ENCODE data around the gene KLHL9. TPM values are rescaled to one million over a fixed set of nuclear protein-coding genes. Genes with fewer than 3 reads are reported as not detected.

KLHL9 gene
- total RNA-seq, 1 donor, result 38.4 TPM

GRCh38 chr9:21289848-21290247 lies 45.4 kb downstream of the KLHL9 start:
- Histone ChIP-seq H3K9me3 (ENCODE audit: low read depth, low read length) (no peaks in the 10 kb centered on the region), H3K27me3 (ENCODE audit: insufficient read depth, low read length) (peaks cover 16% of the 10 kb centered on the region), H3K4me1 (ENCODE audit: insufficient read depth, low read length) (no peaks in the 10 kb centered on the region), H4K20me1 (ENCODE audit: insufficient read depth, low read length) (no peaks in the 10 kb centered on the region), H3K79me2 (ENCODE audit: insufficient read depth, low read length) (no peaks in the 10 kb centered on the region), H3K36me3 (ENCODE audit: insufficient read depth, low read length) (no peaks in the 10 kb centered on the region), H2AFZ (ENCODE audit: low read length) (no peak overlapping the region), H3K4me3 (ENCODE audit: insufficient read depth, low read length) (no peak overlapping the region), H3K4me2 (ENCODE audit: insufficient read depth, low read length) (no peak overlapping the region), H3K27ac (ENCODE audit: low read depth, low read length) (no peak overlapping the region)
- TF ChIP-seq CTCF (IDR thresholded peaks at IDR 0.05; ENCODE audit: extremely low read depth, low read depth, low read length), result no peak
- DNase-seq (ENCODE audit: insufficient read length, low spot score, missing footprints), result no peak

- no peak for TF ChIP-seq CTCF (IDR thresholded peaks at IDR 0.05; ENCODE audit: extremely low read depth, low read depth, low read length)
- H2AFZ ChIP-seq (ENCODE audit: low read length), result no peak overlapping the region
- H3K4me1 ChIP-seq (ENCODE audit: insufficient read depth, low read length), result no peaks in the 10 kb centered on the region
- H3K36me3 ChIP-seq (ENCODE audit: insufficient read depth, low read length), result no peaks in the 10 kb centered on the region
- peaks cover 11% of the 10 kb centered on the region for H3K27me3 ChIP-seq (ENCODE audit: insufficient read depth, low read length)
- H3K9me3 ChIP-seq (ENCODE audit: low read depth, low read length), result no peaks in the 10 kb centered on the region
- H4K20me1 ChIP-seq (ENCODE audit: insufficient read depth, low read length), result no peaks in the 10 kb centered on the region
- no peak overlapping the region for H3K4me2 ChIP-seq (ENCODE audit: insufficient read depth, low read length)
- no peak overlapping the region for H3K4me3 ChIP-seq (ENCODE audit: insufficient read depth, low read length)
- no peak overlapping the region for H3K27ac ChIP-seq (ENCODE audit: low read depth, low read length)
- DNase-seq (ENCODE audit: insufficient read length, low spot score, missing footprints), result no peak
- no peaks in the 10 kb centered on the region for H3K79me2 ChIP-seq (ENCODE audit: insufficient read depth, low read length)
Observed at GRCh38 chr9:21287280-21287679, 47.9 kb downstream of the KLHL9 start.

GRCh38 chr9:21286659-21287058 lies 48.5 kb downstream of the KLHL9 start:
- H3K27ac ChIP-seq (ENCODE audit: low read depth, low read length), result no peak overlapping the region
- no peak for TF ChIP-seq CTCF (IDR thresholded peaks at IDR 0.05; ENCODE audit: extremely low read depth, low read depth, low read length)
- H3K4me2 ChIP-seq (ENCODE audit: insufficient read depth, low read length), result no peak overlapping the region
- H3K4me3 ChIP-seq (ENCODE audit: insufficient read depth, low read length), result no peak overlapping the region
- H3K79me2 ChIP-seq (ENCODE audit: insufficient read depth, low read length), result no peaks in the 10 kb centered on the region
- DNase-seq (ENCODE audit: insufficient read length, low spot score, missing footprints), result no peak
- H4K20me1 ChIP-seq (ENCODE audit: insufficient read depth, low read length), result no peaks in the 10 kb centered on the region
- H3K36me3 ChIP-seq (ENCODE audit: insufficient read depth, low read length), result no peaks in the 10 kb centered on the region
- H3K4me1 ChIP-seq (ENCODE audit: insufficient read depth, low read length), result no peaks in the 10 kb centered on the region
- no peaks in the 10 kb centered on the region for H3K9me3 ChIP-seq (ENCODE audit: low read depth, low read length)
- no peak overlapping the region for H2AFZ ChIP-seq (ENCODE audit: low read length)
- H3K27me3 ChIP-seq (ENCODE audit: insufficient read depth, low read length), result peaks cover 11% of the 10 kb centered on the region

GRCh38 chr9:21286099-21286498 lies 49.1 kb downstream of the KLHL9 start:
- no peak for TF ChIP-seq CTCF (IDR thresholded peaks at IDR 0.05; ENCODE audit: extremely low read depth, low read depth, low read length)
- H4K20me1 ChIP-seq (ENCODE audit: insufficient read depth, low read length), result no peaks in the 10 kb centered on the region
- DNase-seq (ENCODE audit: insufficient read length, low spot score, missing footprints), result no peak

More at GRCh38 chr9:21286099-21286498, 49.1 kb downstream of the KLHL9 start:
- Histone ChIP-seq H3K36me3 (ENCODE audit: insufficient read depth, low read length) (no peaks in the 10 kb centered on the region), H3K4me3 (ENCODE audit: insufficient read depth, low read length) (no peak overlapping the region), H3K9me3 (ENCODE audit: low read depth, low read length) (no peaks in the 10 kb centered on the region), H3K4me2 (ENCODE audit: insufficient read depth, low read length) (no peak overlapping the region), H3K27me3 (ENCODE audit: insufficient read depth, low read length) (peaks cover 13% of the 10 kb centered on the region), H2AFZ (ENCODE audit: low read length) (no peak overlapping the region), H3K4me1 (ENCODE audit: insufficient read depth, low read length) (no peaks in the 10 kb centered on the region), H3K27ac (ENCODE audit: low read depth, low read length) (no peak overlapping the region), H3K79me2 (ENCODE audit: insufficient read depth, low read length) (no peaks in the 10 kb centered on the region)
